ENCODE measurements around the gene NOSTRIN. TPM values are rescaled to one million over a fixed set of nuclear protein-coding genes. Genes with fewer than 3 reads are reported as not detected.
A peak's percentile ranks its signal among the peaks of the same experiment; 100 is the strongest.

Gene NOSTRIN
- total RNA-seq = 10 to 100 TPM in 4 of 7 donors, 1 to 10 TPM in 3; 3.7 to 20.3 (median 13.2) TPM
- 10 to 100 TPM in 1 of 3 donors, 1 to 10 TPM in 2; 3.5 to 10.2 (median 9.7) TPM for polyA plus RNA-seq
- long read RNA-seq, donor 1, partial matches to known transcripts = 0 of 21 reads
- long read RNA-seq, donor 1, other reads (novel, unspliced or antisense) = 17 of 21 reads
- long read RNA-seq, donor 2, partial matches to known transcripts = 0 of 13 reads
- long read RNA-seq, donor 2, other reads (novel, unspliced or antisense) = 11 of 13 reads

DNA sequence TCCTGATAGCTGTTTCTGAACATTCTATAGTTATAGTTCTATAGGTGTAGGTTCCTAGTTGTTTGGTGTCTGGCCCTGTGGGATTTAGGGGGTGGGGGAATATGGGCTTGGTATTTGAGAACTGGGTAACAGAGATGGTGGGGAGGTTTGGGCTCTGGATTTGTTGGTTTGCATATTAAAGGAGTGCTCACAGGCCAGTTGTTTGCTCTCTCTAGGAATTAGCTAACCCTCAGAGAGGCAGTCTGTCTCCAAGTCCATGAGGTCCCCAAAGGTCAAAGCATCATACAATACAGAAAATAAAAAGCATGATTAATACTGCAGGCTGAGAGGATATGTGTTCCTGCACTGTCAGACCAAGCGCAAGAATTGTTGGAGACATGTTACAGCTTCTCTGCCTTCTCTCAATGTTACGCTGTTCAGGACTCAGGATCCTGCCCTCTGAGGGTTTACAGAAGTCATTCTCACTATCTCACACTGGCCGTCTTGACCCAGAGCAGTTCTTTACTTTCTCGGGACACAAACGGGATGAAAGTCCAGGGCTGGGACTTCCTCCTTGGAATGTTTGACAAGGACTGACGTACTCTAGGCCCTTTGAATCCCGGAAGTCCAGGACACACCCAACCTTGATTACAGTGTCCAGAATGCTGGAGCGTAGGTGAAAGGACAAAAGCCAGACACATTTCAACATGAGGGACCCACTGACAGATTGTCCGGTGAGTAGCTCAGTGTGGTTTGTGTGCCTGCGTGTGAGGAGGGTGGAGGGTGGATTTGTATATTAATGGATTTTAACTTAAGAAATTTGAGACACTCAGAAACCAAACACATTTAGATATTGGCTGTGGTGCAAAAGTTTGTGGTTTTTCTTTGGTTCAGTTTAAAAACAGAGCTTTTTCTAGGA, at the start of gene NOSTRIN:
NOSTRIN (plus strand) TSS at position 677 of the 898 bp plus-strand sequence; CDS start at position 687, 10 bp downstream.
- H3K36me3 ChIP-seq = no peaks in the 10 kb centered on the region
- peaks cover 3 to 28% (median 23%) of the 10 kb centered on the region in 6 donors for H3K4me1 ChIP-seq
- 53 to 62% (median 57%) methylated on average over 10 of the region's 10 CpGs for WGBS, 5 donors
- H3K4me3 ChIP-seq = peak within 1 kb of the TSS in 6 of 8 donors; percentile 2 to 44 (median 15)
- peaks cover 0 to 14% (median 0%) of the 10 kb centered on the region in 7 donors for H3K27me3 ChIP-seq (replicated peaks in 1 of 7)
- TF ChIP-seq CTCF (IDR thresholded peaks at IDR 0.05 in 8 of 11, conservative IDR thresholded peaks at IDR 0.05 in 3 of 11) (no peak), POLR2A (IDR thresholded peaks at IDR 0.05) (no peak), POLR2AphosphoS5 (IDR thresholded peaks at IDR 0.05) (no peak)
- no peaks in the 10 kb centered on the region for H3K9me3 ChIP-seq
- intact Hi-C loops (cut with DNase I; ENCODE audit: low total_unique reads) = no loop called here
- DNase-seq = no peak
- H3K27ac ChIP-seq = peak within 1 kb of the TSS in 6 of 8 donors; percentile 12 to 51 (median 34)

GRCh38 chr2:168753765-168754329, 48.6 kb upstream of the NOSTRIN start:
- peaks cover 0 to 44% (median 18%) of the 10 kb centered on the region in 6 donors for H3K4me1 ChIP-seq
- TF ChIP-seq CTCF (IDR thresholded peaks at IDR 0.05 in 8 of 11, conservative IDR thresholded peaks at IDR 0.05 in 3 of 11) (no peak), POLR2A (IDR thresholded peaks at IDR 0.05) (no peak), POLR2AphosphoS5 (IDR thresholded peaks at IDR 0.05) (no peak)
- H3K4me3 ChIP-seq = no peak overlapping the region
- H3K27me3 ChIP-seq (replicated peaks in 1 of 7) = peaks cover 0 to 7% (median 0%) of the 10 kb centered on the region in 7 donors
- H3K9me3 ChIP-seq = no peaks in the 10 kb centered on the region
- intact Hi-C loops (cut with DNase I; ENCODE audit: low total_unique reads) = no loop called here
- 94 to 99% (median 94%) methylated on average over 8 of the region's 8 CpGs for WGBS, 5 donors
- no peak for DNase-seq
- H3K36me3 ChIP-seq = peaks cover 0 to 10% (median 0%) of the 10 kb centered on the region in 6 donors
- H3K27ac ChIP-seq = no peak overlapping the region

DNA sequence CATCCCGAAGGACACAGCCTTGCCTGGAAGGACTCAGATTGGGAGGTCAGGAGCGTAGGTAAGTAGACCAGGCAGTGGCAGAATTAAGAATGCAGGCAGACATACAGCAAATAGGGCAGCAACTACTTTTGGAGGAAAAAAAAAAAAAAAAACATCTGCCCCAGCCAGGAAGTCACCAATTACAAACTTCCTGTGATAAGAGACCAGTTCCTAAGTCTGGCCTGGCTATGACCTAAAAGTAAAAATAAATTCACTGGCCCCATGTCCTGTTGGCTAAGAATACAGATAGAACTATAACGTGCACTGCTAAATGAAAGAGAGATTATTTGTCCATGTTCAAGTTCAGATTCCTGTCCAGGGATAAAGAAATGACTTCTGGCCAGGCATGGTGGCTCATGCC, 45.2 kb upstream of the NOSTRIN start:
- TF ChIP-seq POLR2AphosphoS5 (IDR thresholded peaks at IDR 0.05) (no peak), POLR2A (IDR thresholded peaks at IDR 0.05) (no peak), CTCF (IDR thresholded peaks at IDR 0.05 in 8 of 11, conservative IDR thresholded peaks at IDR 0.05 in 3 of 11) (no peak)
- intact Hi-C loops (cut with DNase I; ENCODE audit: low total_unique reads) = loop anchor here (5.0 kb wide), 1 partner anchor 410 kb away; no protein-coding TSS in a partner anchor
- no peaks in the 10 kb centered on the region for H3K9me3 ChIP-seq
- peaks cover 0 to 8% (median 0%) of the 10 kb centered on the region in 7 donors for H3K27me3 ChIP-seq (replicated peaks in 1 of 7)
- 22 to 48% (median 30%) methylated on average over 3 of the region's 3 CpGs for WGBS, 5 donors
- H3K4me1 ChIP-seq = peaks cover 0 to 21% (median 14%) of the 10 kb centered on the region in 6 donors
- no peak overlapping the region for H3K4me3 ChIP-seq
- peaks cover 0 to 10% (median 0%) of the 10 kb centered on the region in 6 donors for H3K36me3 ChIP-seq
- no peak for DNase-seq
- peak overlapping the region in 2 of 8 donors; percentile 26 to 34 for H3K27ac ChIP-seq
